8988T (cell line): ENCODE results near the gene C6.
"Not testable (repeated sequence)": the region's sequence is repeated elsewhere in the genome, so short reads cannot be mapped to it uniquely, and the experiment has no call there.

Experiments
- DNase-seq: peaks from one replicate; pipeline ENCODE4 v3.0.0; 2011

The C6 gene

DNA sequence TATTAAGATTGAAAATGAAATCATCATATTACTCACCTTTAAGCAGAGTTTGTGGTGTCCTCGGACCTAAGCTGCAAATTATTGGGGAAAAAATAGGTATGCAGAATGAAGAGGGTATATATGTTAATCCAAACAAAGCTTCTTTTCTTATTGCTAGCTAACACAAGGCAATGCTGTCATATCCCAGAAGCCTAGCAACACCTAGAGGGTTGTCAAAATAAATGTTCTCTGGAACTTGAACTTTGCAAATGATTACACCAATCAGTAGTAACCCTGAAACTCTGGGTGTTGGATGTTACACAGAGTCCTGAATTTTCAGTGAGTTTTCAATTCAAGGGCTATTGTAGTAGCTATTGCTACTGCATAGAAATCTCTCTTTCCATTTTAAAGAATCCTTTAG is at the start of gene C6:
TSS of gene C6 (minus strand) at position 193 of the 400 bp plus-strand sequence. CDS start 10,302 bp downstream, outside the sequence.
- no peak for DNase-seq

DNA sequence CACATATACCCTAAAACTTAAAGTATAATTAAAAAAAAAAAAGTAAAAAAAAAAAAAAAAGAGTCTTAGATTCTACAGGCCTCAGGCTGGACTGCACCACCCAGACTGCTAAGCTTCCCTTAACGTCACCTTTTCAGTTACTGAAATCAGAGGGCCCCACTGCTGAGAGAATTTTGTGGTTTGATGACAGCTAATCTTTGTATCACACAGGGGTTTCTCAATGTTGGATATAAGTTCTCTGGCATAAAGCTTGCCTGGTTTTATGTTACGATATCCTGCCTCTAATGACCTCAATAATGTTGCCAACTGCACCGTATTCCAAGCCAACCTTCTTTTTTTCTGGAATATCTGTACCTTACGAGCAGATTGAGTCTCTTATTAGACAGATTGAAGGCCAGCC is 43.1 kb upstream of the C6 start:
- DNase-seq, result no peak

- no peak for DNase-seq
These were observed 39.8 kb upstream of the C6 start for GRCh38 chr5:41253109-41253508.

DNA sequence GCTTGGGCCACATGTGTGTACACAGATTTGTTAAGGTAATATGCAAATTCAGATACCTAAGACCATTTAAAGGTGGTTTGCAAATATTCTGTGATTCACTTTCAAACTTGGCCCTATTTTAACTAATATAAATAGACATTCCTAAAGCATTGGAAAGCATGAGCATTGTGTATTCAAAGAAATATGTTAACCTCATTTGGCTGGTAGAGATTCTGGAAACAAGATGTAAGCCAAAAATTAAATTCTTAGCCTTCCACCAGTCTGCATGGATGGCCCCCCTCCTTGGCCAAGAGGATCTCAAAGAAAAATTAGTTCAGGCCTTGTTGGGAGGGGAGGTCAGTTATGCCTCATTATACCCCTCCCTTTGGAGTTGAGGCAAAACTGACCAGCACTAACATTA is 38.7 kb upstream of the C6 start:
- no peak for DNase-seq

DNA sequence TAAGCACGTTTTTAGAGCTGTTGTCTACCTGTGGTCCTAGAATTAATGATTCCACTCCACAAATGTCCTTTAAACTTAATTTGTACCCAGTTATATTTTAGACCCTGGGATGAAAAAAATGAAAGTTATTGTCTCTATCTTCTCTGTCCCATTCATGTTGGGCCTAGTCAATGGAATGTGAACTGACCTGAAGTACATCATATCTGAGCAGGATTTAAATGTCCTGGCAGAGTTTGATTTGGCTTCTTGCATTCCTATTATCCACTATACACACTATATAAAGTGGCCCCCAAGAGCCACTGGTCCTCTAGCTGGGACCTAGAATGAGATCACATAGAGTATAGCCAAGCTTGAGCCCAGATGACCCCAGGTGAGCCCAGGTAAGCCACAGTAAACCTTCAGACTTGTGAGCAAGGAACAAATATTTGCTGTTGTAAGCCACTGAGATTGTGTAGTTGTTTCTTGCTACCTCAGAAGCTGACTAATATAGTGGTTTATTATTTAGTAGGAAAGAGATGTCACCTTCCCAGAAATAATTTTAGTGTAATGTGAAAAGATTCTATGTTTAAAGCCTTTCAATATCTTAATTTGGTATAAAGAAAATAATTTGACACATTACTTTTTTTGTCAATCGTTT is 37.1 kb upstream of the C6 start:
- DNase-seq, result no peak

GRCh38 chr5:41247135-41247534 is 33.8 kb upstream of the C6 start:
- no peak for DNase-seq

- DNase-seq, result no peak
These were observed 33.0 kb upstream of the C6 start for GRCh38 chr5:41246376-41246775.

DNA sequence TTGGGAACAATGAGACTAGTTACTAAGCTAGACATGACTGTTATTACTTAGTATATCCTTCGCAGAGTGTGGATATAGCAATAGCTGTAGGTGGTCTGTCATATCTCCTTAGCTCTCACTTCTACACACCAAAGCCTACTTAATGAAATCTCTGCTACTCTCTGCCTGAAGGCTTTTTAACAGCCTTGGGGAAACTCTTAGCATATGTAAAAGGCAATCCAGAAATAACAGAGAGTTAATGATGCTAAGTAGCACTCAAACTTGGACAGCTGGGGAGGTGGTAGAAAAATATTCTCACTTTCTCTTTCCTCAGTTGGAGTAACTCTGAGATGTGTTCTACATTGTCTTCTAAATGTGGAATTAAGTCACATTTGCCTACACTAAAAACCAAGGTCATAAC is 30.2 kb upstream of the C6 start:
- DNase-seq, result no peak

- no peak for DNase-seq
These were observed 27.7 kb upstream of the C6 start for GRCh38 chr5:41240985-41241384.

GRCh38 chr5:41240390-41240789 is 27.1 kb upstream of the C6 start:
- no peak for DNase-seq

DNA sequence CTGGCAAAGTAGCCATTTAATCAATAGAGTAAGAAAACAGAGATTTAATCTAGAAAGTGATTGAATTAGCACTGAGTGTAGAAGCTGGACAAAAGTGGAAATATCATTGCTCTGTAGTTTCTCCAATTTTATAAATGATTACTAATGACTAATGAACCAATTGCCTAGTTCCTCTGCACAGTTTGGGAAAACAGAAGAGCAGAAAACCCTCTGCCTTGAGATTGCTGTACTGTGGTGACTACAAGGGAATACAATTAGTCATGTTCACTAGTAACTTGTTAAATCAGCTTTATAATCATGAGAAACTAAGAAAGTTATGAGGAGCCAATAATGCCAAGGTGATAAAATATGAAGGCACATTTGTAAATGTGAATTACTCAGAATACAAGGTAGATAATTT is 21.1 kb upstream of the C6 start:
- DNase-seq, result no peak

DNA sequence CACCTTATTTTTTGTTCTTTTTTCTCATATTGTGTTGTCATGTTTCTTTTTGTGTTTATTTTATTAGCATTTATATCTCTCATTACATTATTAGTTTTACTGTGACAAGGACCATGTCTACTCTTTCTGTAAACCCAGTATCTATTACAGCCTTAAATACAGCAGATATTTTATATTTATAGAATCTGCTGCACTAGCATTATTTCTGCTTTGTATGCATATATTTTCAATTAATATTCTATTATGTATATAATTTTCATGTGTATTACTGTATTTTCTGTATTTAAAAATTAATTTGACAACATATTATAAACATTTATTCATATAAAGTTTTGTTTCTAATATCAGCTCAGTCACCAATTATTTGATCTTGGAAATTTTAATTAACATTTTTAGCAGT is 19.5 kb upstream of the C6 start:
- DNase-seq, result no peak

- not testable (repeated sequence) for DNase-seq
These were observed 16.9 kb upstream of the C6 start for GRCh38 chr5:41230276-41230675.

GRCh38 chr5:41223962-41224361 is 10.6 kb upstream of the C6 start:
- DNase-seq, result no peak

GRCh38 chr5:41219658-41220269 is 6.4 kb upstream of the C6 start:
- no peak for DNase-seq

- no peak for DNase-seq
These were observed 5.8 kb upstream of the C6 start for GRCh38 chr5:41218929-41219657.

DNA sequence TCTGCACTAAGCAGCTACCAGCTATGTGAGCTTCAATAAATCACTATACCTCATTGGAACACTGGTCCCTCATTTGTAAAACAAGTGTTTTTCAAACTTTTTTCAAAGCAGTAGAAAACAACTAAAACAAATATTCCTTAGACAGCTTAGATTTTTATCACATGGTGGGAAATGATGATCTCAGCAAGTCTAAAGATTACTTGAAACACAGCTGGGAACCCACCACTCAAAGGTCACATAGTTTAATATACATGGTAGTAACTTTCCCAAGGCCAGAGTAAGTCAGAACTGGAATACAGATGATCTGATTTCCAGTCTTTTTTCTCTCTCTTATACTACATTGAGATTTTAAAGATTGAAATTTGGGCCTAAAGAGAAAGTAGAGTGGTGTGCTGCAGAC is 850 bp upstream of the C6 start:
- no peak for DNase-seq

GRCh38 chr5:41212935-41213334 is 397 bp downstream of the C6 start:
- DNase-seq, result no peak

DNA sequence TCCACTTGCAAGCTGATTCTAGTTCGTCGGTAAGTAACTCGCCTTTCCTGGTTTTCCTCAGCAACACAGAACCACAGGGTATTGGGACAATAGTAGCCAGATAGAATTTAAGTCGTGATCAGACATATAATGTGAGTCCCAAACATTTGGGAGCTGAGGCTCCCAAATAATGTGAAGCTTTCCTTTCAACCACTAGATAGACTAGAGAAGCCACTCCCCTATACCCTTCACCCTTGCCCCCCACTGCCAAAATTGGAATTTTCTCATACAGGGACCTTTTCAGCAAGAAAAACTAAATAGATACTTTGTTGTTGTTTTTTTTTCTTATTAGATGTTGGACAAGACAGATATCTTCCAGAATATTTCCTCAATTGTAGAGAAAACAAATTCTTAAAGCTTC is 1.9 kb downstream of the C6 start:
- no peak for DNase-seq

DNA sequence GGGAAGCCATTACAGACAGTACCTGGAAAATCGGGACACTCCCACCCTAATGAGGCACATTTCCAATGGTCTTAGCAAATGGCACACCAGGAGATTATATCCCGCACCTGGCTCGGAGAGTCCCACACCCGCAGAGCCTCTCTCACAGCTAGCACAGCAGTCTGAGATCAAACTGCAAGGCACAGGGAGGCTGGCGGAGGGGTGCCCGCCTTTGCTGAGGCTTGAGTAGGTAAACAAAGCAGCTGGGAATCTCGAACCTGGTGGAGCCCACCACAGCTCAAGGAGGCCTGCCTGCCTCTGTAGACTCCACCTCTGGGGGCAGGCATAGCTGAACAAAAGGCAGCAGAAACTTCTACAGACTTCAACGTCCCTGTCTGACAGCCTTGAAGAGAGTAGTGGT is 7.9 kb downstream of the C6 start:
- not testable (repeated sequence) for DNase-seq

DNA sequence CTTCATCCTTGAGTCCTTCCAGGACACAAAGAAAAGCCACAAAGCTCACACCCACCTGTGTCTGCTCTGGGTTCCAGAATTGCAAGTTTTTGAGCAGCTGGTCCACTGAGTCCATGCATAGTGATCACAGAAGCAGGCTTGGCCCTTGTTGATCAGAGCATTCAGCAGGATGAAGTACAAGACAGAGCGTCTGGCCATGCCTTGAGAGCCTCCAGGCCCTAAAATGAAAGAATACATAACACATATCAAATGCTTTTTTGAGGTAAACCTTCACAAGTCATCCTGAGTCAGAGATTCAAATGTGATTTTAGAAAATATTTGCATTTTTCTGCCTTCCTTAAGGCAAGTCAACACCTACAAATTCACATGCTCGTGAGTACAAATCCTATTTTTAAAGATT is 10.3 kb downstream of the C6 start:
- no peak for DNase-seq

DNA sequence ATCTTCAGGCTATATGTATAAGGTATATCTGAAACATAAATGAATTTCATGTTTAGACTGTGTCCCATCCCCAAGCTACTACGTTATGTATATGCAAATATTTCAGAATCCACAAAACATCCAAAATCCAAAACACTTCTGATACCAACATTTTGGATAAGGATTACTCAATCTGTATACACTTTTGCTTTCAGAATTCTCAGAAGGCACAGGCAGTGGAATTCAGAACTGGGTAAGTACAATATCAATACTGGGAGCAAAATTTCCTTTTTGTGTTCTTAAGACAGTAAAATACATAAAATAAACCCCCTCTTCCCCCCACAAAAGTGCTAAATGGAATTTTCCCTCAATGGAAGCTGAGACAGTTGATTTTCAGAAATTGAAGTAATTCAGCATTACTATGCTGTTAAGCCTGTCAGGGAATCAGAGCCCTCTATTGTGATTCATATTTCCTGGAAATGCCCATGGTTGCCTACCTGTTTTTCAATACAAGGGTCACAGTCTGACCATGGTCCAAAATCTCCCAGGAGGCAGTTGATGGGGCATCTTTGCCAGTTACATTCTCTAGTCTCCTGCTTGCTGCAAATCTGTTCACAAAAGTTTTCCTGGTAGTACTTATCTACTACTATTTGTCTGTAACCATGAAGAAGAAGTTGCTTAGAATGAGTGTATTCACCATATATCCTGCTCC is 12.1 kb downstream of the C6 start:
- no peak for DNase-seq

DNA sequence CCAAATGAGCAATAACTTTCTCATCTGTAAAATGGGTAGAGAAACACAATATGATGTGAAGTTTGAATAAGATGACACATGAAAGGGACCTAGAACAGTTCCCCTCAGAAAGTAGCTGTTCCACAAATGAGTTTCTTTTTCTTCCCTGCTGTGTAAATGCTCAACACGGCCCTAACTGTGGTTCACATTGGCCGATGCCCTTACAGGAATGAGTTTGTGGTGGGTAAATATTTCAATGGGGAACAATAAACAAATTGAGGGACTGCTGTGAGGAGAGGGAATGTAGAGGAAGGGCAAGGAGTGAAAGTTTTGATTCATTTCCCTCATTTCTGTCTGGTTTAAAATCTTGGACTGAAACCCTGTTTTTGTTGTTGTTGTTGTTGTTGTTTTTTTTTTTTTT is 12.8 kb downstream of the C6 start:
- DNase-seq, result no peak

DNA sequence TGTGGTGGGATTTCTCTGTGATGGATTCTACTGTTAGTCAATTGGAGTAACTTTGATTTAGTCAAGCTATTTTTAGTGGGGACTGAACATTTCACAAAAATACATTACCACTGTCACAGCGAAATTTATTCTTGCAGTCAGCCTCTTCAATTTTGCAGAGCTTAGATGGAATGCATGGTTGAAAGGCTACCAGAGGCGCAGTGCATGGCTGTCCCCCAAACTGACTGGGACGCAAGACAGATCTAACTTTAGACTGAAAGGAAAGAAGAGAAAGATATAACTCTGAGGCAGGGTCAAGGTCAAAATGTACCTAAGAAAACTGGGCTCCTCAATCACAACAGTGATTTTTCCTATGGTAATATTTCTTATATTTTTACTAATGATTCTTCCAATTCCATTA is 13.7 kb downstream of the C6 start:
- no peak for DNase-seq
